HG03460 (cell line): ENCODE data around the gene RNF166.

Source experiments
- ATAC-seq: cut with Tn5 transposase; IDR thresholded peaks from one replicate; pipeline ENCODE4 v1.9.1; 2021; ENCODE audit not compliant: unreplicated experiment

Gene RNF166

GRCh38 chr16:88739139-88739976, 33.1 kb upstream of the RNF166 start:
- ATAC-seq: no peak

- ATAC-seq: no peak
Measured at GRCh38 chr16:88738151-88739084, 32.2 kb upstream of the RNF166 start.

- ATAC-seq: peak; percentile 58
Measured at GRCh38 chr16:88737298-88738150, 31.3 kb upstream of the RNF166 start.

- ATAC-seq: no peak
Measured at GRCh38 chr16:88736496-88736895, 30.3 kb upstream of the RNF166 start.

GRCh38 chr16:88736088-88736487, 29.9 kb upstream of the RNF166 start:
- ATAC-seq: no peak

- ATAC-seq: no peak
Measured at GRCh38 chr16:88735616-88736015, 29.4 kb upstream of the RNF166 start.

GRCh38 chr16:88735121-88735520, 28.9 kb upstream of the RNF166 start:
- no peak for ATAC-seq

- no peak for ATAC-seq
Measured at GRCh38 chr16:88734361-88734728, 28.1 kb upstream of the RNF166 start.

GRCh38 chr16:88733630-88734360, 27.6 kb upstream of the RNF166 start:
- no peak for ATAC-seq

GRCh38 chr16:88732961-88733294, 26.7 kb upstream of the RNF166 start:
- ATAC-seq: no peak

- ATAC-seq: no peak
Measured at GRCh38 chr16:88732172-88732960, 26.2 kb upstream of the RNF166 start.

- no peak for ATAC-seq
Measured at GRCh38 chr16:88731699-88732098, 25.5 kb upstream of the RNF166 start.

GRCh38 chr16:88730632-88731607, 24.7 kb upstream of the RNF166 start:
- no peak for ATAC-seq

- no peak for ATAC-seq
Measured at GRCh38 chr16:88727871-88728270, 21.7 kb upstream of the RNF166 start.

- no peak for ATAC-seq
Measured at GRCh38 chr16:88726981-88727380, 20.8 kb upstream of the RNF166 start.

GRCh38 chr16:88726408-88726749, 20.2 kb upstream of the RNF166 start:
- ATAC-seq: no peak

- ATAC-seq: no peak
Measured at GRCh38 chr16:88725609-88726407, 19.6 kb upstream of the RNF166 start.
